Activated B cell treated with CpG ODN at 0.5 μM for 24 hours (primary cell): ENCODE measurements around the gene DYNLRB1. TPM values are rescaled to one million over a fixed set of nuclear protein-coding genes. Genes with fewer than 3 reads are reported as not detected.

Experiments
- ATAC-seq: fragments of 200-7000 bp; cut with Tn5 transposase; one replicate; pipeline ENCODE4 v1.10.0; 2021; ENCODE audit warnings: low read depth, mild to moderate bottlenecking, moderate library complexity
- CTCF ChIA-PET: fragments of 350-600 bp; sonication (Branson Sonifier 250); formaldehyde crosslinking; loops from one replicate; lab custom pipeline; 2021; ENCODE audit warnings: antibody characterized with exemption; lab: Charles Lee
- POLR2A ChIA-PET: fragments of 350-600 bp; sonication (Branson Sonifier 250); formaldehyde crosslinking; loops from one replicate; lab custom pipeline; 2021; ENCODE audit warnings: antibody characterized with exemption; lab: Charles Lee
- DNase-seq: peaks from one replicate; pipeline ENCODE4 v3.0.0; 2022
- H3K27ac Mint-ChIP-seq: one replicate; pipeline ENCODE4 v1.8.0; 2020; ENCODE audit warnings: mixed read lengths
- H3K27me3 Mint-ChIP-seq: one replicate; pipeline ENCODE4 v1.8.0; 2021; ENCODE audit warnings: mixed read lengths
- H3K36me3 Mint-ChIP-seq: one replicate; pipeline ENCODE4 v1.8.0; 2021; ENCODE audit warnings: low read depth, mixed read lengths
- H3K4me1 Mint-ChIP-seq: one replicate; pipeline ENCODE4 v1.8.0; 2021; ENCODE audit warnings: mixed read lengths
- H3K4me3 Mint-ChIP-seq: one replicate; pipeline ENCODE4 v1.8.0; 2020; ENCODE audit warnings: mild to moderate bottlenecking, mixed read lengths
- H3K9me3 Mint-ChIP-seq: one replicate; pipeline ENCODE4 v1.8.0; 2020; ENCODE audit warnings: mixed read lengths
- intact Hi-C: fragments of 100-400 bp; cut with micrococcal nuclease; formaldehyde crosslinking; loops from one replicate; pipeline ENCODE4 v1.15.1; 2024
- total RNA-seq: library from RNA; stranded (reverse); gene quantifications from 2 replicates; pipeline ENCODE4 v1.2.3, GENCODE V29; 2022
- TF ChIP-seq, protein P1 (sequence below): fragments of 200-600 bp; IDR thresholded peaks from one replicate; pipeline ENCODE4 v1.8.0; 2022; ENCODE audit warnings: antibody characterized with exemption, mild to moderate bottlenecking

Gene DYNLRB1
- total RNA-seq, 1 donor from 2014 or later = 65.9 TPM

DNA sequence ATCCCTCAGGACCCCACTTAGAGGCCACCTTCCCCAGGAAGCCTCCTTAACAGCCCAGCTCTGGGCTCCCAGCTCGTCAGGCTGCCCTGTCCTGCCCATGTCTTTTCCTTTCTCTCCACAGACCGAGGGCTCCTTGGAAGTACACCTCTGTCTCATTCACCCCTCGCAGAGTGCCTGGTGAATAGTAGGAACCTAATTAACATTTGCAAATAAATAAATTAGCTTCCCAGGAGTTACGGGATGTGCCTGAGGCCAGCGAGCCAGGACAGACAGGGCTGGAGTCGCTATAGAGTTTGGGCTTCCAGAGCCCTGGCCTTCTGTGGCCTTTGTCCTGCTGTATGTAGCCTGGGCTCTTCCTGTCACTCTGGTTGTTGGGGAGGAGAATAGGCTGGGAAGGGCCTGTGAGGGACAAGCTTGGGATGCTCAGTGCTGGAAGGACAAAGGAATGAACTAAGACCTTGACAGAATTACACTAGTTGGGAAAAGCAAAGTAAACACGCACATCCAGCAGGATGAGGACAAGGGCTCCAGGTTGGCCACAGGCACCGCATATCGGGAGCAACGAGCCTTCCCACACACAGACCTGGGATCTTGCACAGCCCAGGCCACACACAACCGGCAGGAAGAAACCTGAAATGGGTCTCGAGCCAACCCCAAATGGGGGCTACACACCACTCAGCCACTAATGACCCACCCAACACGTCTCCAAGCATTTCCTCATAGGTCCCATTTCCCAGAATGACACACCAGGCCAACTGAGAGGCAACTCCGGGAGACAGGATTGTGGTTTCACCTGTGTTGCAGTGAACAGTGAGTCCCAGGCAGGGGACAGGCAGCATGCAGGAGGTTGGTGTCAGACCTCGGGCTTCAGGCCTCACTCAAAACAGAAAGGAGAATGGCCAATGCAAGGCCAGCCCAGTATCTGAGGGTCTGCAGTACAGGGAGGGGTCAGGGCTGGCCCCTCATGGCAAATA lies 52.0 kb downstream of the DYNLRB1 start:
- DNase-seq (no peak), ATAC-seq (no peak)
- POLR2A ChIA-PET = no interaction called here
- Mint-ChIP-seq H3K27ac (no peak overlapping the region), H3K9me3 (no peaks in the 10 kb centered on the region), H3K27me3 (no peaks in the 10 kb centered on the region), H3K4me1 (peaks cover 9% of the 10 kb centered on the region), H3K36me3 (peaks cover 33% of the 10 kb centered on the region), H3K4me3 (no peak overlapping the region)
- CTCF ChIA-PET = no interaction called here
- intact Hi-C loops = no loop called here
- TF ChIP-seq, protein P1, sequence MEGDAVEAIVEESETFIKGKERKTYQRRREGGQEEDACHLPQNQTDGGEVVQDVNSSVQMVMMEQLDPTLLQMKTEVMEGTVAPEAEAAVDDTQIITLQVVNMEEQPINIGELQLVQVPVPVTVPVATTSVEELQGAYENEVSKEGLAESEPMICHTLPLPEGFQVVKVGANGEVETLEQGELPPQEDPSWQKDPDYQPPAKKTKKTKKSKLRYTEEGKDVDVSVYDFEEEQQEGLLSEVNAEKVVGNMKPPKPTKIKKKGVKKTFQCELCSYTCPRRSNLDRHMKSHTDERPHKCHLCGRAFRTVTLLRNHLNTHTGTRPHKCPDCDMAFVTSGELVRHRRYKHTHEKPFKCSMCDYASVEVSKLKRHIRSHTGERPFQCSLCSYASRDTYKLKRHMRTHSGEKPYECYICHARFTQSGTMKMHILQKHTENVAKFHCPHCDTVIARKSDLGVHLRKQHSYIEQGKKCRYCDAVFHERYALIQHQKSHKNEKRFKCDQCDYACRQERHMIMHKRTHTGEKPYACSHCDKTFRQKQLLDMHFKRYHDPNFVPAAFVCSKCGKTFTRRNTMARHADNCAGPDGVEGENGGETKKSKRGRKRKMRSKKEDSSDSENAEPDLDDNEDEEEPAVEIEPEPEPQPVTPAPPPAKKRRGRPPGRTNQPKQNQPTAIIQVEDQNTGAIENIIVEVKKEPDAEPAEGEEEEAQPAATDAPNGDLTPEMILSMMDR = no peak

DNA sequence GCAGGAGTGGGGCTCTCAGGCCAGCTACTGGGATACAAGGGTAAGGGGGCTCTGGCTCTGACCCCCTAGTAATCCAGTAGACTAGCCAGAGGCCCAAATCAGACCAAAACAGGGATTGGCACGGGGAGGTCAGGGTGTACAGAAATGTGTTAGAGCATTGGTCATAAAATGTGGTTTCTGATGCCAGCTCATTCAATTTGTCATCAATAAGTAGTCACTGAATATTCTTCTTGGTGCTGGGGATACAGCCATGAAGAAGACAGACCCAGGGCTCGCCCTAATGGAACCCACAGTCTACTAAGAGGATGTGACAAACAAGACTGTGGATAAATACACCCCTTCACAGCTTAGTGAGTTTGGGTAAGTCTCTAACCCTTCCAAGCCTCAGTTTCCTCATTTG lies 53.4 kb downstream of the DYNLRB1 start:
- intact Hi-C loops = no loop called here
- DNase-seq (no peak), ATAC-seq (no peak)
- ChIA-PET POLR2A (no interaction called here), CTCF (no interaction called here)
- TF ChIP-seq, protein P1 = no peak
- peaks cover 44% of the 10 kb centered on the region for H3K36me3 Mint-ChIP-seq
- H3K9me3 Mint-ChIP-seq = no peaks in the 10 kb centered on the region
- no peaks in the 10 kb centered on the region for H3K27me3 Mint-ChIP-seq
- no peak overlapping the region for H3K4me3 Mint-ChIP-seq
- H3K4me1 Mint-ChIP-seq = peaks cover 9% of the 10 kb centered on the region
- no peak overlapping the region for H3K27ac Mint-ChIP-seq

DNA sequence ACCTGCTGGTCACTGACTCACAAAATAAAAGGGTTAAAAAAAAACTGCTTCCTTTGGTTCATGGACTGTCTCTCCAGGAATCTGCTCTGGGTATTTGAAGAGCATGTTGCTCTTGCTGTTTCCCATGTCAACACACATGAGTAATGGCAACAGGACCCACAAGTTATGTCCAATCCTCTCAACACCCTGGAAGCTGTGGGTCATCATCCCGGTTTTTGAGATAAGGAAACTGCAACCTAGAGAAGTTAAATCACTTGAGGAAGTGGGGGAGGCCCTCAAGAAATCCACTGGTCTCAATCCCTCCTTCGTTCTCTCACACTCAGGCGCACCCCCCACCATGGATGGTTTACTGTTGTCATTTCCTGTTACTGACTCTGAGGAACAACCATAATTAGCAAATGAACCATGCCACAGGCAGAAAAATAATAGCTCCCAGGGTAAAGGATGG lies 54.7 kb downstream of the DYNLRB1 start:
- intact Hi-C loops = no loop called here
- Mint-ChIP-seq H3K36me3 (peaks cover 47% of the 10 kb centered on the region), H3K27ac (no peak overlapping the region), H3K4me3 (no peak overlapping the region), H3K9me3 (no peaks in the 10 kb centered on the region), H3K4me1 (peaks cover 9% of the 10 kb centered on the region), H3K27me3 (no peaks in the 10 kb centered on the region)
- ChIA-PET CTCF (interaction anchor here (1.3 kb wide), 1 partner anchor 258 kb away, joined by 4 read pairs; no protein-coding TSS in a partner anchor), POLR2A (interaction anchor here (1.0 kb wide), 1 partner anchor 12 kb away, joined by 5 read pairs; the partner anchor contains the start of gene MAP1LC3A)
- no peak for ATAC-seq
- TF ChIP-seq, protein P1 = no peak
- DNase-seq = no peak

DNA sequence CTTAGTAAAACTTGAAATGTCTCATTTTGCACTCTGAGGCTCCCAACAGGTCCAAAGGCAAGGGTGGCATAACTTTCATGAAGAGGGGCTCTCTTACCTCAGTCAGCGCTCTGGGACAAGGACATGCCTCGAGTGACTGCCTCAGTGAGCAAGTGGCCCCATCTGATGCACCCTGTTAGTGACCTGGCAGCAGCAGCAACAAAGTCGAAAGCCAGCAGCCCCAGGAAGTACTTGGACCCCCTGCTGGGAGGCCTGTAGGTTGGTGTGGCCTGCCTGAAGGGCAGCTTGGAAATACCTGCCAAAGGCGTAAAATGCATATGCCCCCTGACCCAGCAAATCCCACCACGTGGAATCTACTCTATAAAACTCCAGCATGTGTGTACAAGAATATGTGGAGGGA lies 55.5 kb downstream of the DYNLRB1 start:
- peaks cover 46% of the 10 kb centered on the region for H3K36me3 Mint-ChIP-seq
- POLR2A ChIA-PET = no interaction called here
- DNase-seq (no peak), ATAC-seq (no peak)
- no peak overlapping the region for H3K4me3 Mint-ChIP-seq
- intact Hi-C loops = no loop called here
- H3K9me3 Mint-ChIP-seq = no peaks in the 10 kb centered on the region
- no peaks in the 10 kb centered on the region for H3K27me3 Mint-ChIP-seq
- no peak overlapping the region for H3K27ac Mint-ChIP-seq
- TF ChIP-seq, protein P1 = no peak
- CTCF ChIA-PET = no interaction called here
- H3K4me1 Mint-ChIP-seq = peaks cover 9% of the 10 kb centered on the region

DNA sequence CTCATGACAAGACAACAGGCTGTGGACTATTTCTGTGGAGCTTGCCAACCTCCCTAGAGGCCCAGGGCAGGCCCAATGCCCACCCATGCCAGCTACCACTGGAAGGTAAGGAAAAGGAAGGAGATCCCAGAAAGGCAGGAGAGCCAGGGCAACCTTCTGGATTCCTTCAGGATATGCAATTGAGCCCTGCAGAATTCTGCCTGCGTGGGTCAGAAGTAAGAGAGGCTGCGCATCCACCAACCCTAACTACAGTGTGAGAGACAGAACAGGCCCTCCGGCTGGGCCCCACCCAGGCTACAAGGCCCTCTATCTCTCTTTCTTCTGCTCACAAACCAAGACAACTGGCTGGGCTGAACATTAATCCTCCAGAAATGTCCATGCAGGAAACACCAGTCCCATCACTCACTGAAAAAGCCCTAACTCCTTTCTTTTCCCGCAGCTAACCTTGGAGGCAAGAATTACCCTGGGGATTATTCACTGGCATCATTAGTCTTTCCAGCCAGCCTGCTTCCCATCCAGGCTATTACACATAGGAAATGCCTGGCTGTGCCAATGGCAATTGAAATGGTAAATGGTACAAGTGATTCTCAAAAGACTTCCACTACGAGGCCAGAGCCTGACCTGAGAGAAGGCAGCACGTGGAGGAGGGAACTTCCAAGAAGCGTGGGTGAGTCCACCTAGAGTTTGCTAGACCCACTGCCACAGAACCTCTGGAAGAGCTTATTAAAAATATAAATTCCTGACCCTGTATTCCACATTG lies 57.5 kb downstream of the DYNLRB1 start:
- ATAC-seq = no peak
- ChIA-PET POLR2A (no interaction called here), CTCF (no interaction called here)

More for the DNA sequence above, 57.5 kb downstream of the DYNLRB1 start:
- Mint-ChIP-seq H3K27ac (no peak overlapping the region), H3K27me3 (no peaks in the 10 kb centered on the region), H3K9me3 (no peaks in the 10 kb centered on the region), H3K4me1 (peaks cover 14% of the 10 kb centered on the region), H3K4me3 (no peak overlapping the region), H3K36me3 (peaks cover 44% of the 10 kb centered on the region)
- TF ChIP-seq, protein P1 = no peak
- DNase-seq = no peak
- intact Hi-C loops = no loop called here
